Measurements from ENCODE around the gene COPS2. TPM values are rescaled to one million over a fixed set of nuclear protein-coding genes. Genes with fewer than 3 reads are reported as not detected.
"Not testable (repeated sequence)": the region's sequence is repeated elsewhere in the genome, so short reads cannot be mapped to it uniquely, and the experiment has no call there.

Gene COPS2
- total RNA-seq, 1 experiment from 2014 or later, result 112 TPM

DNA sequence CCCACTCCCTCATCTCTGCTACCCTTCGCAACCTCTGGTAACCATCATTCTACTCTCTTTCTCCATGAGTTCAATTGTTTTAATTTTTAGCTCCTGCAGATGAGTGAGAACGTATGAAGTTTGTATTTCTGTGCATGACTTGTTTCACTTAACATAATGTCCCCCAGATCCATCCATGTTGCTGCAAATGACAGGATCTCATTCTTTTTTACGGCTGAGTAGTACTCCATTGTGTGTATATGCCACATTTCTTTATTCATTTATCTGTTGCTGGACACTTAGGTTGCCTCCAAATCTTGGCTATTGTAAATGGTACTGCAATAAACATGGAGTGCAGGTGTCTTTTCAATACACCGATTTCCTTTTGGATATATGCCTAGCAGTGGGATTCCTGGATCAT lies 26.7 kb upstream of the COPS2 start:
- Histone ChIP-seq H3K27ac (ENCODE audit: low read depth, low read length, poor library complexity, severe bottlenecking) (no peak overlapping the region), H3K9me3 (ENCODE audit: low read depth, low read length, poor library complexity, severe bottlenecking) (no peaks in the 10 kb centered on the region), H3K4me1 (ENCODE audit: insufficient read depth, low read length, poor library complexity, severe bottlenecking) (no peaks in the 10 kb centered on the region), H3K36me3 (ENCODE audit: insufficient read depth, low read length, poor library complexity, severe bottlenecking) (no peaks in the 10 kb centered on the region), H3K27me3 (replicated peaks; ENCODE audit: insufficient read depth, low read depth, low read length, poor library complexity) (no peaks in the 10 kb centered on the region), H3K4me3 (ENCODE audit: low read depth, low read length, poor library complexity, severe bottlenecking) (no peak overlapping the region)
- ChIA-PET POLR2A (ENCODE audit: low non-redundant PET) (no interaction called here), CTCF (no interaction called here)
- intact Hi-C loops (cut with micrococcal nuclease; ENCODE audit: unreplicated experiment), result no loop called here
- no TSS peak for BruUV-seq (replicated peaks)
- TF ChIP-seq, protein P1, sequence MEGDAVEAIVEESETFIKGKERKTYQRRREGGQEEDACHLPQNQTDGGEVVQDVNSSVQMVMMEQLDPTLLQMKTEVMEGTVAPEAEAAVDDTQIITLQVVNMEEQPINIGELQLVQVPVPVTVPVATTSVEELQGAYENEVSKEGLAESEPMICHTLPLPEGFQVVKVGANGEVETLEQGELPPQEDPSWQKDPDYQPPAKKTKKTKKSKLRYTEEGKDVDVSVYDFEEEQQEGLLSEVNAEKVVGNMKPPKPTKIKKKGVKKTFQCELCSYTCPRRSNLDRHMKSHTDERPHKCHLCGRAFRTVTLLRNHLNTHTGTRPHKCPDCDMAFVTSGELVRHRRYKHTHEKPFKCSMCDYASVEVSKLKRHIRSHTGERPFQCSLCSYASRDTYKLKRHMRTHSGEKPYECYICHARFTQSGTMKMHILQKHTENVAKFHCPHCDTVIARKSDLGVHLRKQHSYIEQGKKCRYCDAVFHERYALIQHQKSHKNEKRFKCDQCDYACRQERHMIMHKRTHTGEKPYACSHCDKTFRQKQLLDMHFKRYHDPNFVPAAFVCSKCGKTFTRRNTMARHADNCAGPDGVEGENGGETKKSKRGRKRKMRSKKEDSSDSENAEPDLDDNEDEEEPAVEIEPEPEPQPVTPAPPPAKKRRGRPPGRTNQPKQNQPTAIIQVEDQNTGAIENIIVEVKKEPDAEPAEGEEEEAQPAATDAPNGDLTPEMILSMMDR (conservative IDR thresholded peaks at IDR 0.05; ENCODE audit: low read depth, low read length), result no peak
- TF ChIP-seq EZH2 (IDR thresholded peaks at IDR 0.05; ENCODE audit: borderline replicate concordance, low read depth, low read length, poor library complexity, severe bottlenecking), result no peak
- DNase-seq (ENCODE audit: low spot score), result no peak

DNA sequence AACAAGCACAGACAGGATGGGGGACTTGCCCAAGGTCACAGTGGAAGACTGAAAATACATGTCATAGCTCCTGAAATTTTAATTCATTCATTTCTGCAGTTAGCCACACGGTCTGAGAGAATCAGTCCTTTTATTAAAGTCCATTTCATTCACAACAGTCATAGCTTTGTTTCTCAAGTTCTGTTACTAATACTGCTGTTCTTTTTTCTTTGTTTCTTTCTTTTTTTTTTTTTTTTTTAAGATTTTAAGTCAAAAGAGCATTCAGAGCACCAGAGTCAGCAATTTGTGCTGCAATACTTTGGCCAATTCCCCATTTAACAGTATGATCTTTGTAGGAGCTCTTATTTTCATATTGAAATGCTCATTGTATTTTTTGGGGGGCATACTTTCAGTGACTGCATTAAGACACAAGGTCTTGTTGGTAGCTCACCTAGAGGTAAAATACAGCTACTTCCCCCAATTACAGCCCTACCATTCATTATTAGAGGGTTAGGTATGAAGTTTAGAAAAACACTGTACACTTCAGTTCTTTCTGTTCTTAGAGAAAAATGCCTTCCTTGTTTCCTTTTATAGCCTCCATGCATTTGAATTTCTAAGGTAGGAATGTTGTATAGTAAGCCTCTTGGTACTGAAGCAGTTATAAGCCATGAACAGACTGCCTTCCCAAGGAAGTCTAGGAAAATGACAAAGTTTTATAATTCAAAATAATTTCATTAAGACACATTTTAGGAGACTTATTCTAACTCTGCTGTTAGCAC lies 24.2 kb upstream of the COPS2 start:
- ChIA-PET POLR2A (ENCODE audit: low non-redundant PET) (no interaction called here), CTCF (interaction anchor here (0.6 kb wide), 1 partner anchor 168 kb away, joined by 3 read pairs; no protein-coding TSS in a partner anchor)
- no TSS peak for BruUV-seq (replicated peaks)

DNA sequence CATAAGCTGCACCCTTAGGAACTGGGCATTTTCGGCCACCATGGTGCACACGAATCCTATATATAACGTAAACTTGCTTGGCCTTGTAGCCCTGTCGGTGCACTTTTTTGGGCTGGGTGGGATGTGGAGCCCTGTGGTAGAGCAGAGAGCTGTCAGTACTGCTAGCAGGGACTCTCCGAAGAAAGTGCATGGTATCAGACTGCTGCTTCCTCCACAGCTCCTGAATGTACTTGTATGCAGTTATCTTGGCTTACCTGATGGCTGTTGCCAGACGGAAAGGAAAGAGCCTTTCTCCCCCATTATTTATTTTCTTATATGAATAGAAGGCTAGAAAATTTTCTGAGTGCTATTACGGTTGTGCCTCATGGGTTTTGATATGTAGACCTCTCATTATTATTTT lies 23.1 kb upstream of the COPS2 start:
- BruUV-seq (replicated peaks), result no TSS peak
- no peaks in the 10 kb centered on the region for H3K4me1 ChIP-seq (ENCODE audit: insufficient read depth, low read length, poor library complexity, severe bottlenecking)
- H3K27me3 ChIP-seq (replicated peaks; ENCODE audit: insufficient read depth, low read depth, low read length, poor library complexity), result no peaks in the 10 kb centered on the region
- intact Hi-C loops (cut with micrococcal nuclease; ENCODE audit: unreplicated experiment), result no loop called here
- DNase-seq (ENCODE audit: low spot score), result no peak
- H3K27ac ChIP-seq (ENCODE audit: low read depth, low read length, poor library complexity, severe bottlenecking), result no peak overlapping the region
- no peaks in the 10 kb centered on the region for H3K9me3 ChIP-seq (ENCODE audit: low read depth, low read length, poor library complexity, severe bottlenecking)
- ChIA-PET POLR2A (ENCODE audit: low non-redundant PET) (no interaction called here), CTCF (no interaction called here)
- no peak overlapping the region for H3K4me3 ChIP-seq (ENCODE audit: low read depth, low read length, poor library complexity, severe bottlenecking)
- no peaks in the 10 kb centered on the region for H3K36me3 ChIP-seq (ENCODE audit: insufficient read depth, low read length, poor library complexity, severe bottlenecking)
- TF ChIP-seq, protein P1 (conservative IDR thresholded peaks at IDR 0.05; ENCODE audit: low read depth, low read length), result no peak
- no peak for TF ChIP-seq EZH2 (IDR thresholded peaks at IDR 0.05; ENCODE audit: borderline replicate concordance, low read depth, low read length, poor library complexity, severe bottlenecking)

More for the DNA sequence above, 24.2 kb upstream of the COPS2 start:
- Histone ChIP-seq H3K4me3 (ENCODE audit: low read depth, low read length, poor library complexity, severe bottlenecking) (no peak overlapping the region), H3K4me1 (ENCODE audit: insufficient read depth, low read length, poor library complexity, severe bottlenecking) (no peaks in the 10 kb centered on the region), H3K36me3 (ENCODE audit: insufficient read depth, low read length, poor library complexity, severe bottlenecking) (no peaks in the 10 kb centered on the region), H3K27ac (ENCODE audit: low read depth, low read length, poor library complexity, severe bottlenecking) (no peak overlapping the region), H3K9me3 (ENCODE audit: low read depth, low read length, poor library complexity, severe bottlenecking) (no peaks in the 10 kb centered on the region), H3K27me3 (replicated peaks; ENCODE audit: insufficient read depth, low read depth, low read length, poor library complexity) (no peaks in the 10 kb centered on the region)
- TF ChIP-seq, protein P1 (conservative IDR thresholded peaks at IDR 0.05; ENCODE audit: low read depth, low read length), result no peak
- no peak for TF ChIP-seq EZH2 (IDR thresholded peaks at IDR 0.05; ENCODE audit: borderline replicate concordance, low read depth, low read length, poor library complexity, severe bottlenecking)
- intact Hi-C loops (cut with micrococcal nuclease; ENCODE audit: unreplicated experiment), result no loop called here
- DNase-seq (ENCODE audit: low spot score), result no peak

DNA sequence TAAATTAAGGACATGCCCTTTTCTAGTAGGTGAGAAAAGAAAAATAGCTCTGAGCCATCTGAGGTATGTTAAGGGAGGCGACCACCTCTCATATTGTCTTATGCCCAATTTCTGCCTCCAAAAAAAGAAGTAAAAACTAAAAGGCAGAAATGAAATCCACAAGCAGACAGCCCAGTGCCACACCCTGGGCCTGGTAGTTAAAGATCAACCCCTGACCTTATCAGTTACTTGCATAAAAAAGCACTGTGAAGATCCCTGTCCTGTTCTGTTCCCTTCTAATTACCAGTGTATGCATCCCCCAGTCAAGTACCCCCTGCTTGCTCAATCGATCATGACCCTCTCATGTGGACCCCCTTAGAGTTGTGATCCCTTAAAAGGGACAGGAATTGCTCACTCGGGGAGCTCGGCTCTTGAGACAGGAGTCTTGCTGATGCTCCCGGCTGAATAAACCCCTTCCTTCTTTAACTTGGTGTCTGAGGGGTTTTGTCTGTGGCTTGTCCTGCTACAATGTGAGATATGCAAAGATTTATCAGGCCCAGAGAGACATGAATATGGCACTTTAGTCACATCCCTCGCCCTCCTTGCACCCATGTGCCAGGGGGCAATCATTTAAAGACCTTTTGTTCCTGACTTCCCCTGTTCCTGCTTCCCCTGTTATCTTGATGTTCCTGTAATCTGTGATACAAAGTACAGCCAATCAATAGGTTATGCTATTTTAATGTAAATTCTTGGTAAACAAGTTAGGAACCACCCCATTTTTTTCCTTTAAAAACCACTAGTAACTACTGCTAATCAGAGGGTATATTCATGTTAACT lies 20.4 kb upstream of the COPS2 start:
- POLR2A ChIA-PET (ENCODE audit: low non-redundant PET), result not testable (repeated sequence)

More for the DNA sequence above, 20.4 kb upstream of the COPS2 start:
- BruUV-seq (replicated peaks); H3K4me1 ChIP-seq (ENCODE audit: insufficient read depth, low read length, poor library complexity, severe bottlenecking); DNase-seq (ENCODE audit: low spot score); H3K27ac ChIP-seq (ENCODE audit: low read depth, low read length, poor library complexity, severe bottlenecking); intact Hi-C loops (cut with micrococcal nuclease; ENCODE audit: unreplicated experiment); H3K9me3 ChIP-seq (ENCODE audit: low read depth, low read length, poor library complexity, severe bottlenecking); H3K27me3 ChIP-seq (replicated peaks; ENCODE audit: insufficient read depth, low read depth, low read length, poor library complexity); H3K36me3 ChIP-seq (ENCODE audit: insufficient read depth, low read length, poor library complexity, severe bottlenecking); H3K4me3 ChIP-seq (ENCODE audit: low read depth, low read length, poor library complexity, severe bottlenecking); CTCF ChIA-PET: not testable (repeated sequence)
